ENCODE results near the gene CANT1.
"Not testable (repeated sequence)": the region's sequence is repeated elsewhere in the genome, so short reads cannot be mapped to it uniquely, and the experiment has no call there.

The CANT1 gene

DNA sequence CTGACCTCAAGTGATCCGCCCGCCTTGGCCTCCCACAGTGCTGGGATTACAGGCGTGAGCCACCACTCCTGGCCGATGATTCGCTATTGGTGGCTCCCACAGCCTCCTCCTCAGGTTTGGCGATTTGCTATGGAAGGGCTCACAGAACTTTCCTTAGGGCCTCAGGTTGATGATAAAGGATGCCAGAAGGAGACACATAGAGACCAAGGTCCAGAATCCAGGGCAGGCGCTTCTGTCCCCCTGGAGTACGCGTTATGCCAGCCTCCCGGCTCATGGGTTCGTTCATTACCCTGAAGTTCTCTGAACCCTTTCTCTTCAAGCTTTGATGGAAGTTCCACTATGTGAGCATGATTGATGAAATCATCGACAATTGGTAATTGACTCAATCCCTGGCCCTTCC is 49.8 kb downstream of the CANT1 start:
- DNase-seq (ENCODE audit: low read depth, low spot score) = no peak

DNA sequence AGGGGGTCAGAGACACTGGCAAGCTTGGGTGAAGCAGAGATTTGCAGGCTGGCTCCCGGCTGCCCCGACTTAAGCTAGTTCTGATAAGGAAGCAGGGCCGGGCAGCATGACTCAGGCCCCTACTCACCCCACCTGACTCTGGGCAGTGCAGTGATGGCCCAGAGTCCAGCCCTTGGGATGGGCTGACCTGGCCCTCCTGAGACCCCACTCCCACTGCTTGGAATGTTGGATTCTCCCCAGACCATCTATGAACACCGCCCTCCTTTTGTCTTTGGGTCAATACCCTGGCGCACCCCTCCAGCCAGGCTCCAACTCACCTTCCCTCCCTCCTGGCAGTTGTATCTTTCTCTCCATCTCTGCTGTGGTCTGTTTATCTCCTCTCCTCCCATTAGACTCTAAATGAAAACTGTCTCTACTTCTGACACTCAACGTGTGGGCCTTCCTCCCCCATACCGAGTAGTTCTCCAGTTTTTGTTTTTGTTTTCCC is 50.9 kb downstream of the CANT1 start:
- DNase-seq (ENCODE audit: low read depth, low spot score) = peak; percentile 64

- DNase-seq (ENCODE audit: low read depth, low spot score) = no peak
These were observed 52.4 kb downstream of the CANT1 start for GRCh38 chr17:78957128-78957527.

- peak; percentile 86 for DNase-seq (ENCODE audit: low read depth, low spot score)
These were observed 53.3 kb downstream of the CANT1 start for GRCh38 chr17:78956254-78956653.

GRCh38 chr17:78954684-78955083 is 54.9 kb downstream of the CANT1 start:
- DNase-seq (ENCODE audit: low read depth, low spot score) = no peak

- DNase-seq (ENCODE audit: low read depth, low spot score) = no peak
These were observed 55.9 kb downstream of the CANT1 start for GRCh38 chr17:78953356-78954350.

DNA sequence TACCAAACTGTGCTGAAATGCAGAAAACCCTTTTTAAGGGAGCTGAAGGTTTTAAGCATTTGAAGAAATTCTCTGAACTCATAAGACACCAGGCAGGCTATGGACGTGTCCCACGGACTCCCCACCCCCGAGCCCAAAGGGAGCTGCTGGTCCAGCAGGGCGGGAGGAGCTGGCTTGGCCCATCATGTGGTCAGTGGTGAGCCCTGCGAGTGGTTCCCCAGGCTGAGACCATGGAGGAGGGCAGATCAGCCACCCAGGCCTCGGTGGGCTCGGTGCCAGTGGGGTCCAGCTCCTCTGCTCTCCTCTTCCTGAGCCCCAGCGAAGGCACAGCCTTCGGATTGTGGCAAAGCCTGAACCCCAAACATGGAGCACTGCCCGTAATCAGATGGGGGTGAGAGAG is 56.9 kb downstream of the CANT1 start:
- DNase-seq (ENCODE audit: low read depth, low spot score) = no peak

DNA sequence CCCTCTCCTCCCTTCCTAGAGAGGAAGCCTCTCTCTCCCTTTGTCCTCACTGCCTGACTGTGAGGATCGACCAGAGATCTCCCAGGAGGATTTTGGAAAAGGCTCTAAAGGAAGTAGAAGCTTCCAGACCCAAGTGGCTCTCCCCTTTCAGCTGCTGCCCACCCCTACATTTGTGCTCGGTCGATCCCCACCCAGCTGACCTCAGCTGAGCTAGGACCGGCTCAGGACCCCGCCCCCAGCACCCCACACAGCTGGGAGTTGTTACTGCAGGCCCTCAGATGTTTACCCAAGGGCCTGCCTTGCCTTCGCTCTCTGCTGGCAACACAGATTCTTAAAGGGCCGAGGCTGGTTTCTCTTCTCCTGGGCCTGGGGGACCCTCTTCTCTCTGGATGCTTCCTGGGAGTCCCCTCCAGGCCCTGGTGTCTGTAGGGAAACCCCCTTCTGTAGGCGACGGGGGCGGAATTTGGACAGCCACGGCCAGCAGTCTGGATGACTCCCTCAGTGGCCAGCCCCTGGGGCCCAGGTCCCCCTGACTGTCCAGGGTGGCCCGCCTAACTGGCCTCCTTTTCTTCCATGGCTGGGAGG is 57.5 kb downstream of the CANT1 start:
- no peak for DNase-seq (ENCODE audit: low read depth, low spot score)

GRCh38 chr17:78950870-78951269 is 58.7 kb downstream of the CANT1 start:
- DNase-seq (ENCODE audit: low read depth, low spot score) = no peak

GRCh38 chr17:78947235-78948149 is 62.1 kb downstream of the CANT1 start:
- DNase-seq (ENCODE audit: low read depth, low spot score) = no peak

DNA sequence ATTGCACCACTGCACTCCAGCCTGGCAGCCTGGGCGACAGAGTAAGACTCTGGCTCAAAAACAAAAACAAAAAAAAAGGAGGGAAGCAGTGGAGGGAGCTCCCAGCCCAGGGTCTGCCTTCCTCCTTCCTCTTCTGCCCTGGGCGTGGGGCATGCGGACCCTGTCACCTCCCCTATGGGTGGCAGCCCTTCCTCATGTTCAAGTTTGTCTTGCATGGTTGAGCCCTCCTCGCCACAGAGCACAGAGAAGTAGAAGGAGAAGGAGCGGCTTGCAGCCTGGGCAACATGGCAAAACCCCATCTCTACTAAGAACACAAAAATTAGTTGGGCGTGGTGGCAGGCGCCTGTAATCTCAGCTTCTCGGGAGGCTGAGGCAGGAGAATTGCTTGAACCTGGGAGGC is 62.9 kb downstream of the CANT1 start:
- no peak for DNase-seq (ENCODE audit: low read depth, low spot score)

GRCh38 chr17:78946131-78946530 is 63.4 kb downstream of the CANT1 start:
- no peak for DNase-seq (ENCODE audit: low read depth, low spot score)

DNA sequence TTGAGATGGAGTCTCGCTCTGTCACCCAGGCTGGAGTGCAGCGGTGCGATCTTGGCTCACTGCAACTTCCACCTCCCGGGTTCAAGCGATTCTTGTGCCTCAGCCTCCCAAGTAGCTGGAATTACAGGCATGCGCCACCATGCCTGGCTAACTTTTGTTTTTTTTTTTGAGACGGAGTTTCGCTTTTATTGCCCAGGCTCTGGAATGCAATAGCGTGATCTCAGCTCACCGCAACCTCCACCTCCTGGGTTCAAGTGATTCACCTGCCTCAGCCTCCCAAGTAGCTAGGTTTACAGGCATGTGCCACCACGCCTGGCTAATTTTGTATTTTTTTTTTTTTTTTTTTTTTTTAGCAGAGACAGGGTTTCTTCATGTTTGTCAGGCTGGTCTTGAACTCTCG is 64.1 kb downstream of the CANT1 start:
- DNase-seq (ENCODE audit: low read depth, low spot score) = not testable (repeated sequence)

DNA sequence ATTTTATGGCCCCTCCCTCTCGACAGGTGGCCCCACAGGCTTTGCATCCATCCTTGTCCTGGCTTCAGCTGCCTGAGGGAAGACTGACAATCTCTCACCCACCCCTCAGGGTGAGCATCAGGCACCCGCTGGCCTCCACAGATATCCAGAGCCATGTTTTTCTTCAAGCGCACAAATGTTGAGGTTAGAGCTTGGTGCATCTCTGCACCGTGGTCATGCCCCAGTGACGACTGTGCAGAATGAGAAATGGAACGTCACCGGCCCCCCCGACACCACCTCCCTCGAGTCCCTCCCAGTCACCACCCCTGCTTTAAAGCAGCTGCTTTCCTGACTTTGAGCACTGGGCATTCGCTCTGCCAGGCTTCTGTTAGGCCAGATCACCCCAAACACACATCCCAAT is 64.6 kb downstream of the CANT1 start:
- no peak for DNase-seq (ENCODE audit: low read depth, low spot score)

- DNase-seq (ENCODE audit: low read depth, low spot score) = no peak
These were observed 65.5 kb downstream of the CANT1 start for GRCh38 chr17:78944026-78944425.
